ENCODE results near the gene EYA3. TPM values are rescaled to one million over a fixed set of nuclear protein-coding genes. Genes with fewer than 3 reads are reported as not detected.
A peak's percentile ranks its signal among the peaks of the same experiment; 100 is the strongest.

The EYA3 gene
- total RNA-seq, 3 donors from 2014 or later (not counting 1 experiment from before 2014, with no cell fraction given) = 17.7 to 25.2 (median 19.1) TPM

GRCh38 chr1:27972141-27972540, 116.3 kb downstream of the EYA3 start:
- 100% methylated on average over 4 of the region's 4 CpGs for WGBS (ENCODE audit: insufficient coverage)
- Histone ChIP-seq H3K27me3 (ENCODE audit: control insufficient read depth, insufficient read depth, low read length) (no peaks in the 10 kb centered on the region), H3K36me3 (ENCODE audit: control insufficient read depth, insufficient read depth, low read length) (peaks cover 24% of the 10 kb centered on the region), H3K4me3 (ENCODE audit: low read length) (no peak overlapping the region), H3K27ac (ENCODE audit: low read length) (no peak overlapping the region), H3K9me3 (ENCODE audit: control insufficient read depth, insufficient read depth, low read length) (no peaks in the 10 kb centered on the region), H3K4me1 (ENCODE audit: control insufficient read depth, insufficient read depth, low read length) (no peaks in the 10 kb centered on the region)
- TF ChIP-seq CTCF (IDR thresholded peaks at IDR 0.05) = no peak
- ATAC-seq = no peak
- H3K27me3 Mint-ChIP-seq (ENCODE audit: low read depth in 2 of 2) = no peaks in the 10 kb centered on the region
- peaks cover 5 to 17% of the 10 kb centered on the region in 2 donors for H3K4me1 Mint-ChIP-seq
- no peak for DNase-seq
- H3K27ac Mint-ChIP-seq = peak overlapping the region in 1 of 2 donors; percentile 27
- no peak overlapping the region for H3K4me3 Mint-ChIP-seq
- intact Hi-C loops (cut with micrococcal nuclease) = no loop called here
- H3K36me3 Mint-ChIP-seq = no peaks in the 10 kb centered on the region
- H3K9me3 Mint-ChIP-seq = no peaks in the 10 kb centered on the region

- H3K36me3 Mint-ChIP-seq = no peaks in the 10 kb centered on the region
- H3K27me3 ChIP-seq (ENCODE audit: control insufficient read depth, insufficient read depth, low read length) = no peaks in the 10 kb centered on the region
- no peak overlapping the region for H3K27ac ChIP-seq (ENCODE audit: low read length)
- ATAC-seq (no peak), DNase-seq (no peak)
- H3K4me3 ChIP-seq (ENCODE audit: low read length) = no peak overlapping the region
- H3K27ac Mint-ChIP-seq = peak overlapping the region in 1 of 2 donors; percentile 27
- H3K27me3 Mint-ChIP-seq (ENCODE audit: low read depth in 2 of 2) = no peaks in the 10 kb centered on the region
- peaks cover 25% of the 10 kb centered on the region for H3K36me3 ChIP-seq (ENCODE audit: control insufficient read depth, insufficient read depth, low read length)
- intact Hi-C loops (cut with micrococcal nuclease) = no loop called here
- peaks cover 5 to 20% of the 10 kb centered on the region in 2 donors for H3K4me1 Mint-ChIP-seq
- H3K4me3 Mint-ChIP-seq = no peak overlapping the region
- no peaks in the 10 kb centered on the region for H3K9me3 Mint-ChIP-seq
- no peaks in the 10 kb centered on the region for H3K4me1 ChIP-seq (ENCODE audit: control insufficient read depth, insufficient read depth, low read length)
- TF ChIP-seq CTCF (IDR thresholded peaks at IDR 0.05) = no peak
- no peaks in the 10 kb centered on the region for H3K9me3 ChIP-seq (ENCODE audit: control insufficient read depth, insufficient read depth, low read length)
Measured at GRCh38 chr1:27971674-27972073, 116.7 kb downstream of the EYA3 start.

GRCh38 chr1:27970401-27970800, 118.0 kb downstream of the EYA3 start:
- H3K27me3 ChIP-seq (ENCODE audit: control insufficient read depth, insufficient read depth, low read length) = no peaks in the 10 kb centered on the region
- no peak overlapping the region for H3K27ac ChIP-seq (ENCODE audit: low read length)
- H3K4me3 Mint-ChIP-seq = no peak overlapping the region
- no peaks in the 10 kb centered on the region for H3K36me3 Mint-ChIP-seq
- peak overlapping the region in 1 of 2 donors; percentile 76 for H3K27ac Mint-ChIP-seq
- WGBS (ENCODE audit: insufficient coverage) = 96% methylated on average over 6 of the region's 6 CpGs
- ATAC-seq (no peak), DNase-seq (no peak)
- no peaks in the 10 kb centered on the region for H3K4me1 ChIP-seq (ENCODE audit: control insufficient read depth, insufficient read depth, low read length)
- no peaks in the 10 kb centered on the region for H3K9me3 ChIP-seq (ENCODE audit: control insufficient read depth, insufficient read depth, low read length)
- no peaks in the 10 kb centered on the region for H3K9me3 Mint-ChIP-seq
- H3K4me1 Mint-ChIP-seq = peaks cover 5 to 23% of the 10 kb centered on the region in 2 donors
- TF ChIP-seq CTCF (IDR thresholded peaks at IDR 0.05) = no peak
- H3K4me3 ChIP-seq (ENCODE audit: low read length) = no peak overlapping the region
- no peaks in the 10 kb centered on the region for H3K27me3 Mint-ChIP-seq (ENCODE audit: low read depth in 2 of 2)
- intact Hi-C loops (cut with micrococcal nuclease) = no loop called here
- peaks cover 32% of the 10 kb centered on the region for H3K36me3 ChIP-seq (ENCODE audit: control insufficient read depth, insufficient read depth, low read length)

GRCh38 chr1:27968692-27969091, 119.7 kb downstream of the EYA3 start:
- H3K4me3 Mint-ChIP-seq = no peak overlapping the region
- ATAC-seq (no peak), DNase-seq (no peak)
- peaks cover 5 to 23% of the 10 kb centered on the region in 2 donors for H3K4me1 Mint-ChIP-seq
- intact Hi-C loops (cut with micrococcal nuclease) = no loop called here
- no peak for TF ChIP-seq CTCF (IDR thresholded peaks at IDR 0.05)
- H3K27me3 Mint-ChIP-seq (ENCODE audit: low read depth in 2 of 2) = no peaks in the 10 kb centered on the region
- H3K36me3 ChIP-seq (ENCODE audit: control insufficient read depth, insufficient read depth, low read length) = peaks cover 35% of the 10 kb centered on the region
- no peak overlapping the region for H3K27ac ChIP-seq (ENCODE audit: low read length)
- no peaks in the 10 kb centered on the region for H3K36me3 Mint-ChIP-seq
- no peak overlapping the region for H3K4me3 ChIP-seq (ENCODE audit: low read length)
- no peaks in the 10 kb centered on the region for H3K27me3 ChIP-seq (ENCODE audit: control insufficient read depth, insufficient read depth, low read length)
- no peaks in the 10 kb centered on the region for H3K9me3 ChIP-seq (ENCODE audit: control insufficient read depth, insufficient read depth, low read length)
- no peaks in the 10 kb centered on the region for H3K9me3 Mint-ChIP-seq
- no peaks in the 10 kb centered on the region for H3K4me1 ChIP-seq (ENCODE audit: control insufficient read depth, insufficient read depth, low read length)
- H3K27ac Mint-ChIP-seq = peak overlapping the region in 1 of 2 donors; percentile 39
- WGBS (ENCODE audit: insufficient coverage) = 90% methylated on average over 3 of the region's 3 CpGs

Measured in natural killer cell (primary cell).